NB4 (cell line): ENCODE measurements around the gene EPHB1.
"Not testable (repeated sequence)": the region's sequence is repeated elsewhere in the genome, so short reads cannot be mapped to it uniquely, and the experiment has no call there.

Experiments
- DNase-seq: peaks from one replicate; pipeline ENCODE4 v3.0.0; 2010; ENCODE audit warnings: low read depth
- H3K4me3 ChIP-seq: one replicate; pipeline ENCODE4 v1.5.1; 2011; ENCODE audit warnings: mild to moderate bottlenecking, low read depth, low read length, moderate library complexity
- MYC ChIP-seq: IDR thresholded peaks from 2 replicates; pipeline ENCODE4 v1.6.1; 2011; ENCODE audit warnings: low read depth, low read length
- POLR2A ChIP-seq: IDR thresholded peaks from 2 replicates; pipeline ENCODE4 v1.6.1; 2011; ENCODE audit warnings: mild to moderate bottlenecking; ENCODE audit not compliant: insufficient read length; ENCODE audit errors: extremely low read depth
- TF ChIP-seq, protein P1 (sequence below): IDR thresholded peaks from one replicate; pipeline ENCODE4 v1.5.1; 2012; ENCODE audit warnings: low read depth, low read length
- TF ChIP-seq, protein P2 (sequence below): IDR thresholded peaks from 2 replicates; pipeline ENCODE4 v1.6.1; 2011; ENCODE audit warnings: low read depth, low read length

EPHB1 gene

DNA sequence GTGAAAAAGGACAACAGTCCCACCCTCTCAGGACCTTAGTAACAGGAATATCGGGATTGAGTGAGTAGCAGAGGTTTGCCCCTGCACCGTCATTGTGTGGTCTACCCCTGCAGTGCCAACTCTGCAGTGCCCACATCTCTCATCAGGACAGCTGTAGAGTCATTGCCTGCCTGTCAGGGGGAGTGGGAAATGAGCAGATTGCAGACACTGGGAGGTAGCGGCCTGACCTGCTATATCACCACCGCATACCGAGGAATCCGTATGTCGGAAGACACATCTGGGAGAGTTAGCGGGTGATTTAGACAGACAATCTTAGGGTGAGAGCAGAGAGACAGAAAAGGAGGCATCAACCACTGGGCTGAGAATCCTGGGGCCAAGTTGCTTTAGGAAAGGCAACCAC, 218.1 kb downstream of the EPHB1 start:
- no peak for TF ChIP-seq POLR2A
- TF ChIP-seq, protein P1, sequence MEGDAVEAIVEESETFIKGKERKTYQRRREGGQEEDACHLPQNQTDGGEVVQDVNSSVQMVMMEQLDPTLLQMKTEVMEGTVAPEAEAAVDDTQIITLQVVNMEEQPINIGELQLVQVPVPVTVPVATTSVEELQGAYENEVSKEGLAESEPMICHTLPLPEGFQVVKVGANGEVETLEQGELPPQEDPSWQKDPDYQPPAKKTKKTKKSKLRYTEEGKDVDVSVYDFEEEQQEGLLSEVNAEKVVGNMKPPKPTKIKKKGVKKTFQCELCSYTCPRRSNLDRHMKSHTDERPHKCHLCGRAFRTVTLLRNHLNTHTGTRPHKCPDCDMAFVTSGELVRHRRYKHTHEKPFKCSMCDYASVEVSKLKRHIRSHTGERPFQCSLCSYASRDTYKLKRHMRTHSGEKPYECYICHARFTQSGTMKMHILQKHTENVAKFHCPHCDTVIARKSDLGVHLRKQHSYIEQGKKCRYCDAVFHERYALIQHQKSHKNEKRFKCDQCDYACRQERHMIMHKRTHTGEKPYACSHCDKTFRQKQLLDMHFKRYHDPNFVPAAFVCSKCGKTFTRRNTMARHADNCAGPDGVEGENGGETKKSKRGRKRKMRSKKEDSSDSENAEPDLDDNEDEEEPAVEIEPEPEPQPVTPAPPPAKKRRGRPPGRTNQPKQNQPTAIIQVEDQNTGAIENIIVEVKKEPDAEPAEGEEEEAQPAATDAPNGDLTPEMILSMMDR = no peak
- TF ChIP-seq MYC = no peak
- TF ChIP-seq, protein P2, sequence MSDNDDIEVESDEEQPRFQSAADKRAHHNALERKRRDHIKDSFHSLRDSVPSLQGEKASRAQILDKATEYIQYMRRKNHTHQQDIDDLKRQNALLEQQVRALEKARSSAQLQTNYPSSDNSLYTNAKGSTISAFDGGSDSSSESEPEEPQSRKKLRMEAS = no peak
- no peak for DNase-seq
- H3K4me3 ChIP-seq = no peak overlapping the region

DNA sequence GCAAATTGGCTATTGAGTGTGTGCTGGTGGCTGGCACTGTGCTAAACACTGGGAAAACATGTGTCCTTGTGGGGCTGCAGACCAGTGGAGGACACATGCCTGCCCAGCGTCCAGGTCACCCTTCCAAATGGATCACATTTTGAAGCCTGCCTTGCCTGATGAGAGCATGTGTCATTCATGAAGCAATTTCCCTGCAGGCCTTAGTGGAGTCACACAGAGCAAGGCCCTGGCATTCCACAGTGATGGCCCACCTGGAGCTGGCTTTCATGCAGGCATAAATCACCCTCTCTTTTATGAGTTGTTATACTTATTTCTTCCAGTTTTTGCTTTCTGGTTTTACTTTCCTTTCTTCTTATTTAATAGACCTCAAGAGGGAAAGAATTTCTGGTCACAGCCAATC, 219.5 kb downstream of the EPHB1 start:
- DNase-seq = no peak
- no peak overlapping the region for H3K4me3 ChIP-seq
- TF ChIP-seq POLR2A (no peak), MYC (no peak)
- TF ChIP-seq, protein P1 = no peak
- TF ChIP-seq, protein P2 = no peak

DNA sequence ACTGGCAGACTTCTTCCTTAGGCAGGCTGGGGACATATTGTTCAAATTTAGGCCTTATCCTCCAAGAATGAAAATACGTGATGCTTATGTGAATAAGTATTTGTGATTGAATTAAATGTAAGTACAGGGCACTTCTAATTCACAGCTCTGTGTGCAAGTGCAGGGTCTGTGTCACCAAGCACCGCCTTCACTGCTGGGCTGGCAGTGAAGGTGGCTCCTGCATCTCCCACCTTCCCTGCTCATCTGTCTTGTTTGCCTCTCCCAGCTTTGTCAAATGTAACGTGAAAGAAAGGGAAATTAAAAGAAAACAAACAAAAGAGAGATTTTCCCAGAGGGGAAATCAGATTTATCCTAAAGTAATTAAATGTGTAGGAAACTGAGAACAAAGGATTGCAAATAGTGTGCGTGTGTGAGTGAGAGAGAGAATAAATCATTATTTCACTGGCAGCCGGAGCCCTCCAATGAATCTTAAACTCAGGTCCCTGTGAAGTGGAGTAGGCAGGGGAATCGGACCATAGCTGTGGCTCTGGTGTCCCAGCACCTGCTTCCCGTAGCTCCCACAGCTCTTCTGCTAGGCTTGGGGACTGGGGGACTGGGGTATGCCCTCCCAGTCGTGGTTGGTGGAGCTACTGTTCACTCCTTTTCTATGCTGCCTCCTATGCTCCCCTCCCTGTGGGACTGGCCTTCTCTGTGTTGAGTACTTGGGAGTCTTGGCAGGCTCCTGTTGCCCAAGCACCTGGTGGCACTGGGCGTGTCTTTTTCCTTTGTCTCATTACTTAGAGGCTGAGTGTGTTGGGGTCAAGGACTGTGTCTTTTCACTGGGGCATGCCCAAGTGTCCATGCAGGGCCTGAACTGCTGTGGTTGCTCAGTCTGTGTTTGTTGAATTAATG, 222.2 kb downstream of the EPHB1 start:
- H3K4me3 ChIP-seq = no peak overlapping the region
- DNase-seq = no peak
- TF ChIP-seq, protein P2 = no peak
- no peak for TF ChIP-seq POLR2A

DNA sequence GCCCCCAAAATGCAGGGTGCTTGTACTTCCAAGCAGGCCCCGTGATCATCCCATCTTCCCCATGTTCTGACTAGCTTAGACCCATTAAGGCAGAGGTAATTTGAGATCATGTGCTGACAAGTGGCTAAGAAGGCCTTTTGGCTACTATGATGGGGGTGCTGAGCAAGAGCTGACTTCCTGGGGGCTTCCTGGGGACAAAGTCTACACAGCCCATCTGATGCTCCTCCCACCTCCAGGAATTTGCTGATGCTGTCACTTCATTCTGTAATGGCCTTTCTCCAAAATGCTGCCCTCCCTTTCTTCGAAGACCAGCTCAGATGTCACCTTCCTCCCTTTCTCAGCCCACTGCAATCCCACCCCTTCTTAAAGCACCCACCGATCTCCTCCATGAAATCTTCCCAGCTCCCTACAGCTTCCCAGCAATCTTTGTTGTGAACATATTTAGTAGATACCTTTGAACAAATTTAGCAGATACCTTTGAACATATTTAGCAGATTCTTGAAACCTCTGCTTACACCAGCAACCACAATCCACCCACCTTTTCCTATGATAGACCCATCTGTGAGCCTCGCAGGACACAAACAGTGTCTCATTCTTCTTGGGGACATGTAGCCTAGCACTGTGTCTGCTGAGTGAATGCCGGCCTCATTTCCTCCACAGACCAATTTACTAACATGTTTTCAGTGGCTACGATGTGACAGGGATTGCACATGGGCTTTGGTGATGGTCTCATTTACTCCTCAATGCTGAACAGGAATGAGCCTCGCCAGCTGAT, 223.3 kb downstream of the EPHB1 start:
- H3K4me3 ChIP-seq = no peak overlapping the region
- no peak for DNase-seq
- TF ChIP-seq, protein P1 = no peak
- TF ChIP-seq, protein P2 = no peak
- TF ChIP-seq POLR2A (no peak), MYC (no peak)

DNA sequence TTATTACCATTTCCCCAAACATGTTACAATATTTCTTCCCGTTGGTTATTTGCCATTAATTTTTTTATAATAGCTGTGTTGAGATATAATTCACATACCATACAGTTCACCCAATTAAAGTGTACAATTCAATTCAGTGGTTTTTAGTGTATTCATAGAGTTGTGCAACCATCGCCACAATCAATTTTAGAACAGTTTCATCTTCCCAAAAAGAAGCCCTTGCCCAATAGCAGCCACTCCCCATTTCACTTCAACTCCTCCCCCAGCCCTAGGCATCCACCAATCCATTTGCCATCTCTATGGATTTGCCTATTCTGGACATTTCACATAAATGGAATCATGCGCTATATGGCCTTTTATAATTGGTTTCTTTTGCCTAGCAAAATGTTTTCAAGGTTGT, 225.1 kb downstream of the EPHB1 start:
- TF ChIP-seq POLR2A = no peak
- TF ChIP-seq, protein P2 = no peak
- peak; percentile 31 for DNase-seq

DNA sequence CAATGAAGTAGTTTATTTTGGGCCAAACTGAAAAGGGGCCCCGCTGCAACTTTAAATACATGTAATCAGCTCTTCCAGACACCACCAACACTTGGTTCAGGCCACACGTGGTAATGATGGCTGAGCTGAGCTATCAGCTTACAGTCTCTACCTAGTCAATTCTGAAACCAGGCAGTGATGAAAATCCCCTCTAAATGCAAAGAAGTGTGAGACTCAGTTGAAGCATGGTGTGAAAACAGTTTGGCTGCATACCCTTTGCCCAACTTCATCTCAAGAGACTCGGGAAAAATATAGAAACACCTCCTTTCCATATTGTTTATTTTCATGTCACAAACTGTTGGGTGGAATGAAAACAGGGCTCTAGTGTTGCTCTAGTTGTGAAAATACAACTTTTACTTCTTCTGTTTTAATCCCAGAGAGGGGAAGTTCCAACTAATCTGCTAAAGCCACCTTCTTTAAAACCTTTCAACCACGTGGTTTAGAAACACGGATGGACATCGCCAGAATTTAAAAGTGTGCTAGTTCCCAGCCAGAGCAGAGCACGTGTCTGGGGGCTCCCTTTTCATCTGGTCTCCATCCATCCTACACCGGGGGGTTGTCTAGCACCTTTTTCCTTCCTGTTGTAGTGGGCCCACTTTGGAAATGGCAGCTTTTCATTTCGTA, 229.1 kb downstream of the EPHB1 start:
- no peak overlapping the region for H3K4me3 ChIP-seq
- no peak for DNase-seq
- TF ChIP-seq, protein P2 = no peak
- TF ChIP-seq, protein P1 = no peak
- no peak for TF ChIP-seq POLR2A
- TF ChIP-seq MYC = no peak

More for the DNA sequence above, 225.1 kb downstream of the EPHB1 start:
- no peak overlapping the region for H3K4me3 ChIP-seq

DNA sequence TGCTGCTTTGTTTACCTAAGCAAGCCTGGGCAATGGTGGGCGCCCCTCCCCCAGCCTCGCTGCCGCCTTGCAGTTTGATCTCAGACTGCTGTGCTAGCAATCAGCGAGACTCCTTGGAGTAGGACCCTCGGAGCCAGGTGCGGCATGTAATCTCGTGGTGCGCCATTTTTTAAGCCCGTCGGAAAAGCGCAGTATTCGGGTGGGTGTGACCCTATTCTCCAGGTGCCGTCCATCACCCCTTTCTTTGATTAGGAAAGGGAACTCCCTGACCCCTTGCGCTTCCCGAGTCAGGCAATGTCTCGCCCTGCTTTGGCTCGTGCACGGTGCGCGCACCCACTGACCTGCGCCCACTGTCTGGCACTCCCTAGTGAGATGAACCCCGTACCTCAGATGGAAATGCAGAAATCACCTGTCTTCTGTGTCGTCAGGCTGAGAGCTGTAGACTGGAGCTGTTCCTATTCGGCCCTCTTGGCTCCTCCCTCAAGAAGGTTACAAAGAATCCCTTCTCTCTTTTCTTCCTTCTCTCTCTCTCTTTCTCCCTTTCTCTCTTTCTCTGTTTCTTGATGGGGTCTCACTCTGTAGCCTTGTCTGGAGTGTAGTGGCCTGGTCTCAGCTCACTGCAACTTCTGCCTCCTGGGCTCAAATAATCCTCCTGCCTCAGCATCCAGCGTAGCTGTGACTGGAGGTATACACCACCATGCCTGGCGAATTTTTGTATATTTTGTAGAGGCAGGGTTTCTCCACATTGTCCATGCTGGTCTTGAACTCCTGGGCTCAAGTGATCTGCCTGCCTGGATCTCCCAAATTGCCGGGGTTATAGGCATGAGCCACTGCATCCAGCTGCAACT, 235.9 kb downstream of the EPHB1 start:
- not testable (repeated sequence) for H3K4me3 ChIP-seq

More for the DNA sequence above, 235.9 kb downstream of the EPHB1 start:
- not testable (repeated sequence) for DNase-seq
